Skeletal muscle satellite cell (primary cell): ENCODE measurements around the gene MB21D2.

ENCODE experiments used
- H3K27me3 ChIP-seq: 2 replicates; pipeline ENCODE4 v1.7.0; 2013; ENCODE audit warnings: low read length; ENCODE audit not compliant: control insufficient read depth, insufficient read depth
- H3K36me3 ChIP-seq: 2 replicates; pipeline ENCODE4 v1.7.0; 2013; ENCODE audit warnings: mild to moderate bottlenecking, control low read depth, low read length; ENCODE audit not compliant: insufficient read depth
- H3K4me1 ChIP-seq: 2 replicates; pipeline ENCODE4 v1.7.0; 2013; ENCODE audit warnings: low read length; ENCODE audit not compliant: control insufficient read depth, insufficient read depth
- H3K4me2 ChIP-seq: 2 replicates; pipeline ENCODE4 v1.7.0; 2013; ENCODE audit warnings: mild to moderate bottlenecking, low read length
- H3K4me3 ChIP-seq: 2 replicates; pipeline ENCODE4 v1.7.0; 2013; ENCODE audit warnings: low read length
- H3K9ac ChIP-seq: 2 replicates; pipeline ENCODE4 v1.7.0; 2013; ENCODE audit warnings: mild to moderate bottlenecking, low read depth, low read length, moderate library complexity
- H3K9me3 ChIP-seq: replicated peaks from 2 replicates; pipeline ENCODE4 v1.7.0; 2013; ENCODE audit warnings: mild to moderate bottlenecking, control low read depth, low read length

The MB21D2 gene

GRCh38 chr3:192919901-192920300 is 2.2 kb upstream of the MB21D2 start:
- Histone ChIP-seq H3K36me3 (no peaks in the 10 kb centered on the region), H3K4me3 (no peak overlapping the region), H3K4me2 (no peak overlapping the region), H3K9me3 (no peaks in the 10 kb centered on the region), H3K27me3 (no peaks in the 10 kb centered on the region), H3K9ac (no peak overlapping the region), H3K4me1 (peaks cover 5% of the 10 kb centered on the region)

DNA sequence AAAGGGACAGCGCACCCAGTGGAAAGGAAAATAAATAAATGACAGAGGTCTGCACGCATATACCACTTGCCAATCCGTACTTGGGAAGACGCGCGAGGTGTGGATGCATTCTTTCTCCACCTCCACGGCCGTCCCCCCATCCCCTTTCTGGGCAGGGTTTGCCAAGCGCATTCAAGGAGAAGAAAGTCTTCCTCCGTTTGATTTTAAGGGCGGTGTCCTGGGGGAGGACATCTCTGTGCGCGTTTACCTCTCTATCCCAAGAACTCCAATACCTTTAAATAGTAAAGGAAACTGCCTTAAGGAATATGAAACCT is 576 bp upstream of the MB21D2 start:
- no peaks in the 10 kb centered on the region for H3K27me3 ChIP-seq

DNA sequence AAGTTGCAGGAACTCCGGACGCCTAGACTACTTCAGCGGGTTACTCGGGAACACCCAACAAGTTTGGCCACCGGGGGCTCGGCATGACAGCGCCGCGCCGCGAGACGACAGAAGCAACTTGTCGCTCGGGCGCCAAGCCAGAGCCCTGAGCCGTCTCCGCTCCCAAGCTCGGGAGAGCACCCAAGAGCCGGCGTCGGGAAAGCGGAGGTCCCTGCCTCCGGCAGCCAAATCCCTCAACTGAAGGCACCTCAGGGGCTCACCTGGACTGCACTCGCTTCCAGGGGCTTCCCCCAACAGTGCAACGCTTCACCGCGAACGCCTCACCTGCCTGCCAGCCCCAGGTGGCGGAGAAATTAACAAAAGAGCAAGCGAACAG is 640 bp downstream of the MB21D2 start:
- Histone ChIP-seq H3K27me3 (no peaks in the 10 kb centered on the region), H3K4me2 (peak overlapping the region; percentile 95), H3K4me1 (peaks cover 5% of the 10 kb centered on the region), H3K9me3 (no peaks in the 10 kb centered on the region), H3K36me3 (no peaks in the 10 kb centered on the region), H3K9ac (peak overlapping the region; percentile 92), H3K4me3 (peak overlapping the region; percentile 98)

More for the DNA sequence above, 576 bp upstream of the MB21D2 start:
- H3K4me3 ChIP-seq: peak overlapping the region; percentile 98
- peak overlapping the region; percentile 95 for H3K4me2 ChIP-seq
- H3K9ac ChIP-seq: peak overlapping the region; percentile 92
- peaks cover 5% of the 10 kb centered on the region for H3K4me1 ChIP-seq
- no peaks in the 10 kb centered on the region for H3K9me3 ChIP-seq
- H3K36me3 ChIP-seq: no peaks in the 10 kb centered on the region

- H3K4me2 ChIP-seq: peak overlapping the region; percentile 95
- peak overlapping the region; percentile 92 for H3K9ac ChIP-seq
- H3K9me3 ChIP-seq: no peaks in the 10 kb centered on the region
- H3K27me3 ChIP-seq: no peaks in the 10 kb centered on the region
- H3K4me3 ChIP-seq: peak overlapping the region; percentile 98
- H3K36me3 ChIP-seq: no peaks in the 10 kb centered on the region
- H3K4me1 ChIP-seq: peaks cover 5% of the 10 kb centered on the region
Measured at GRCh38 chr3:192916371-192917027, 1.2 kb downstream of the MB21D2 start.

GRCh38 chr3:192915722-192916121 is 1.9 kb downstream of the MB21D2 start:
- H3K36me3 ChIP-seq: no peaks in the 10 kb centered on the region
- no peak overlapping the region for H3K9ac ChIP-seq
- no peaks in the 10 kb centered on the region for H3K9me3 ChIP-seq
- H3K27me3 ChIP-seq: no peaks in the 10 kb centered on the region
- no peak overlapping the region for H3K4me3 ChIP-seq
- peak overlapping the region; percentile 11 for H3K4me2 ChIP-seq
- peaks cover 5% of the 10 kb centered on the region for H3K4me1 ChIP-seq

DNA sequence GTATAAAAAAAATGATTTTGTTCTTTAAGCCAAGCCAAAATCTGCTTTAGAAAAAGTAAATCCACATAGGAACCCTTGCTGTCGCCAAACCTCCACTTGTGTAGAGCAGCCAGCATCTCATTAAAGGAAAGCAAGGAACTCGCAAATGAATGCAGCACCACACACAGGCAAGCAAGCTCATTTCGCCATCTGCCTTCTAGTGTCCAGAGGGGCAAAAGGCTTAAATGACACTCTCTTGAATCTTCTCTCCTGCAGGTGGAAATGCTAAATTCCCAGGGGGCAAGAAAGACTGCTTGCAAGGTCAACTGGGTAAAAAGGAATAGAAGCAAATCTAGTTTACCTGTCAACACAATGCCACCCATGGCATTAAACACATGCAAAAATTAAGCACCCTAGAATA is 2.4 kb downstream of the MB21D2 start:
- Histone ChIP-seq H3K36me3 (no peaks in the 10 kb centered on the region), H3K27me3 (no peaks in the 10 kb centered on the region), H3K9me3 (no peaks in the 10 kb centered on the region), H3K4me2 (peak overlapping the region; percentile 11), H3K9ac (no peak overlapping the region), H3K4me3 (no peak overlapping the region), H3K4me1 (peaks cover 5% of the 10 kb centered on the region)

GRCh38 chr3:192914848-192915247 is 2.8 kb downstream of the MB21D2 start:
- peaks cover 5% of the 10 kb centered on the region for H3K4me1 ChIP-seq
- no peak overlapping the region for H3K9ac ChIP-seq
- no peak overlapping the region for H3K4me3 ChIP-seq
- no peaks in the 10 kb centered on the region for H3K27me3 ChIP-seq
- no peaks in the 10 kb centered on the region for H3K36me3 ChIP-seq
- no peak overlapping the region for H3K4me2 ChIP-seq
- no peaks in the 10 kb centered on the region for H3K9me3 ChIP-seq

DNA sequence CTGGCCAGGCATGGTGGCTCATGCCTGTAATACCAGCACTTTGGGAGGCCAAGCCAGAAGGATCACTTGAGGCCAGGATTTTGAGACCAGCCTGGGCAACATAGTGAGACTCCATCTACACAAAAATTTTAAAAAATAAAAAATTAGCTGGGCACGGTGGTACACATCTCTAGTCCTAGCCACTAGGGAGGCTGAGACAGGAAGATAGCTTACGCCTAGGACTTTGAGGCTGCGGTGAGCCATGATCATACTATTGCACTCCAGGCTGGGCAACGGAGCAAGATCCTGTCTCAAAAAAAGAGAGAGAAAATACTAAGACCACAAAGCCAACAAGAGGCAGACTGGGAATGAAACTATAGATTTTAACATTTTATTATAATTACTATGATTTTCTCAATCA is 4.1 kb downstream of the MB21D2 start:
- H3K27me3 ChIP-seq: no peaks in the 10 kb centered on the region
- H3K4me2 ChIP-seq: no peak overlapping the region
- no peaks in the 10 kb centered on the region for H3K36me3 ChIP-seq
- H3K4me3 ChIP-seq: no peak overlapping the region
- peaks cover 4% of the 10 kb centered on the region for H3K4me1 ChIP-seq
- H3K9me3 ChIP-seq: no peaks in the 10 kb centered on the region
- no peak overlapping the region for H3K9ac ChIP-seq

GRCh38 chr3:192911293-192911692 is 6.4 kb downstream of the MB21D2 start:
- Histone ChIP-seq H3K9me3 (no peaks in the 10 kb centered on the region), H3K36me3 (no peaks in the 10 kb centered on the region), H3K9ac (no peak overlapping the region), H3K4me2 (no peak overlapping the region), H3K4me1 (no peaks in the 10 kb centered on the region), H3K4me3 (no peak overlapping the region), H3K27me3 (no peaks in the 10 kb centered on the region)

- H3K4me3 ChIP-seq: no peak overlapping the region
- no peak overlapping the region for H3K9ac ChIP-seq
- no peaks in the 10 kb centered on the region for H3K27me3 ChIP-seq
- H3K9me3 ChIP-seq: no peaks in the 10 kb centered on the region
- peaks cover 14% of the 10 kb centered on the region for H3K4me1 ChIP-seq
- no peak overlapping the region for H3K4me2 ChIP-seq
- H3K36me3 ChIP-seq: no peaks in the 10 kb centered on the region
Measured at GRCh38 chr3:192907784-192908183, 9.9 kb downstream of the MB21D2 start.

DNA sequence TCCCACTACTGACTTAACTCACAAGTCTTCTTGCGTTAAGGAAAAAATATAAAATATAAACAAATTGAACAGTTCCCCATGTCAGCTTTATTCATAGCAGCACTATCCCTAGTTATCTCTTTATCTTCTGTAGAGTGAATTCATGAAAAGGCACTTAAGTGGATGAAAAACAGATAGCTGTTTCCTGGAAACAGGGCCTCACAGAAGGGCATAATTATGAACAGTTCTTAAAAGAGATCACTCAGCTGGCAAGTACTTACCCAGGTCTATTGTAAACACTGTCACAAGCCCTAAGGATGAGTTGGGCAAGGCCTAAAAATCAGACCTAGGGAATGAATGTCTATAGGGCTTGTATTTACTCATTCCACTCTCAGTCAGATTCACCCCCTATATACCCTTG is 10.7 kb downstream of the MB21D2 start:
- Histone ChIP-seq H3K4me3 (no peak overlapping the region), H3K27me3 (no peaks in the 10 kb centered on the region), H3K36me3 (no peaks in the 10 kb centered on the region), H3K4me2 (no peak overlapping the region), H3K9ac (no peak overlapping the region), H3K4me1 (peaks cover 18% of the 10 kb centered on the region), H3K9me3 (no peaks in the 10 kb centered on the region)

- H3K36me3 ChIP-seq: no peaks in the 10 kb centered on the region
- H3K27me3 ChIP-seq: no peaks in the 10 kb centered on the region
- no peak overlapping the region for H3K9ac ChIP-seq
- no peak overlapping the region for H3K4me3 ChIP-seq
- no peak overlapping the region for H3K4me2 ChIP-seq
- no peaks in the 10 kb centered on the region for H3K9me3 ChIP-seq
- H3K4me1 ChIP-seq: peaks cover 22% of the 10 kb centered on the region
Measured at GRCh38 chr3:192905980-192906678, 11.5 kb downstream of the MB21D2 start.
